Stimulated activated CD8-positive, alpha-beta memory T cell treated with anti-CD3 and anti-CD28 coated beads, Interleukin-12 subunit alpha, Interleukin-12 subunit beta, amount 100 ng/mL, for 4 hours (primary cell): ENCODE results near the gene OR13A1.
"Not testable (repeated sequence)": the region's sequence is repeated elsewhere in the genome, so short reads cannot be mapped to it uniquely, and the experiment has no call there.

Experiments
- DNase-seq: peaks from one replicate; pipeline ENCODE4 v3.0.0-alpha.2; 2020; ENCODE audit warnings: low read depth

OR13A1 gene

GRCh38 chr10:45315508-45315907, at the start of gene OR13A1:
TSS of gene OR13A1 (minus strand) at chr10:45315608. CDS start at chr10:45304422, 11,186 bp downstream.
- no peak for DNase-seq

GRCh38 chr10:45361983-45362799, 46.8 kb upstream of the OR13A1 start:
- not testable (repeated sequence) for DNase-seq

- not testable (repeated sequence) for DNase-seq
Observed at GRCh38 chr10:45358961-45359360, 43.6 kb upstream of the OR13A1 start.

GRCh38 chr10:45355494-45355893, 40.1 kb upstream of the OR13A1 start:
- no peak for DNase-seq

- DNase-seq, result no peak
Observed at GRCh38 chr10:45354261-45354660, 38.9 kb upstream of the OR13A1 start.

- no peak for DNase-seq
Observed at GRCh38 chr10:45353186-45353585, 37.8 kb upstream of the OR13A1 start.

GRCh38 chr10:45348196-45348765, 32.9 kb upstream of the OR13A1 start:
- DNase-seq, result not testable (repeated sequence)

- not testable (repeated sequence) for DNase-seq
Observed at GRCh38 chr10:45347464-45347863, 32.1 kb upstream of the OR13A1 start.

GRCh38 chr10:45346652-45347335, 31.4 kb upstream of the OR13A1 start:
- not testable (repeated sequence) for DNase-seq

GRCh38 chr10:45340420-45340819, 25.0 kb upstream of the OR13A1 start:
- not testable (repeated sequence) for DNase-seq

- DNase-seq, result no peak
Observed at GRCh38 chr10:45339894-45340293, 24.5 kb upstream of the OR13A1 start.

- not testable (repeated sequence) for DNase-seq
Observed at GRCh38 chr10:45331824-45332223, 16.4 kb upstream of the OR13A1 start.

GRCh38 chr10:45326864-45327263, 11.5 kb upstream of the OR13A1 start:
- not testable (repeated sequence) for DNase-seq

- no peak for DNase-seq
Observed at GRCh38 chr10:45325116-45325515, 9.7 kb upstream of the OR13A1 start.

GRCh38 chr10:45319702-45320101, 4.3 kb upstream of the OR13A1 start:
- no peak for DNase-seq

- no peak for DNase-seq
Observed at GRCh38 chr10:45313264-45313873, 2.0 kb downstream of the OR13A1 start.

GRCh38 chr10:45308707-45309106, 6.7 kb downstream of the OR13A1 start:
- DNase-seq, result no peak

- no peak for DNase-seq
Observed at GRCh38 chr10:45302573-45302972, 12.8 kb downstream of the OR13A1 start.

GRCh38 chr10:45298341-45298955, 17.0 kb downstream of the OR13A1 start:
- DNase-seq, result not testable (repeated sequence)

GRCh38 chr10:45294681-45295080, 20.7 kb downstream of the OR13A1 start:
- DNase-seq, result no peak

- DNase-seq, result no peak
Observed at GRCh38 chr10:45286980-45287379, 28.4 kb downstream of the OR13A1 start.

- DNase-seq, result no peak
Observed at GRCh38 chr10:45282061-45282460, 33.3 kb downstream of the OR13A1 start.
